ENCODE results near the gene KIAA0753.

GRCh38 chr17:6576038-6576785 lies 64.3 kb downstream of the KIAA0753 start:
- no peak for TF ChIP-seq CTCF (IDR thresholded peaks at IDR 0.05; ENCODE audit: insufficient read depth, low read length, poor library complexity, severe bottlenecking)
- TF ChIP-seq EZH2phosphoT487 (conservative IDR thresholded peaks at IDR 0.05; ENCODE audit: low read length) = no peak
